ENCODE data around the gene BTBD8.

- TF ChIP-seq POLR2A (IDR thresholded peaks at IDR 0.05) (no peak), EP300 (IDR thresholded peaks at IDR 0.05) (no peak)
- TF ChIP-seq, protein P1, sequence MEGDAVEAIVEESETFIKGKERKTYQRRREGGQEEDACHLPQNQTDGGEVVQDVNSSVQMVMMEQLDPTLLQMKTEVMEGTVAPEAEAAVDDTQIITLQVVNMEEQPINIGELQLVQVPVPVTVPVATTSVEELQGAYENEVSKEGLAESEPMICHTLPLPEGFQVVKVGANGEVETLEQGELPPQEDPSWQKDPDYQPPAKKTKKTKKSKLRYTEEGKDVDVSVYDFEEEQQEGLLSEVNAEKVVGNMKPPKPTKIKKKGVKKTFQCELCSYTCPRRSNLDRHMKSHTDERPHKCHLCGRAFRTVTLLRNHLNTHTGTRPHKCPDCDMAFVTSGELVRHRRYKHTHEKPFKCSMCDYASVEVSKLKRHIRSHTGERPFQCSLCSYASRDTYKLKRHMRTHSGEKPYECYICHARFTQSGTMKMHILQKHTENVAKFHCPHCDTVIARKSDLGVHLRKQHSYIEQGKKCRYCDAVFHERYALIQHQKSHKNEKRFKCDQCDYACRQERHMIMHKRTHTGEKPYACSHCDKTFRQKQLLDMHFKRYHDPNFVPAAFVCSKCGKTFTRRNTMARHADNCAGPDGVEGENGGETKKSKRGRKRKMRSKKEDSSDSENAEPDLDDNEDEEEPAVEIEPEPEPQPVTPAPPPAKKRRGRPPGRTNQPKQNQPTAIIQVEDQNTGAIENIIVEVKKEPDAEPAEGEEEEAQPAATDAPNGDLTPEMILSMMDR (IDR thresholded peaks at IDR 0.05) = no peak
Measured at GRCh38 chr1:92201973-92202372, 121.8 kb downstream of the BTBD8 start.
